ENCODE data around the gene RPN2. TPM values are rescaled to one million over a fixed set of nuclear protein-coding genes. Genes with fewer than 3 reads are reported as not detected.

RPN2 gene
- total and polyA plus RNA-seq, 4 donors, result 153 to 241 (median 177) TPM

DNA sequence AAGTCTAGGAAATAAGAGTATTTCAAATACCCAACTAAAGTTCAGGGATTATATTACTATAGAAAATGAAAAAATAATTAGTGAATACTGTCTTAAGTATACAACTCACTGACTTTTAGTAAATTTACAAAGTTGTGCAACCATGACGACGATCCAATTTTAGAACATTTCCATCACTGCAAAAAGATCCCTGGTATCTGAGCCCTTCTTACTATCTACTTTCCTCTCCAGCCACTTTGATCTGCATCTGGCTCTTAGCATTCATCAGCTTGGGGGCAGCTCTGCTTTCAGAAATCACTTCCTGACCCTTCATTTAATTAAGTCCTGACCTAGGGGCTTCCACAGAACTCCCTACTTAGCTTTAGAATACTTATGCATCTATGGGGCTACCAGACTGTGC, 45.2 kb upstream of the RPN2 start:
- Histone ChIP-seq H3K27ac (ENCODE audit: low read depth in 1 of 2, low read length in 2 of 2) (no peak overlapping the region), H3K9ac (ENCODE audit: low read depth in 1 of 2, low read length in 2 of 2) (no peak overlapping the region), H3K4me3 (ENCODE audit: low read depth in 1 of 3, low read length in 3 of 3) (no peak overlapping the region), H3K9me3 (ENCODE audit: control insufficient read depth in 4 of 4, low read length in 3 of 4) (no peaks in the 10 kb centered on the region), H3K4me1 (ENCODE audit: control insufficient read depth in 4 of 4, insufficient read depth in 4 of 4, low read length in 3 of 4) (no peaks in the 10 kb centered on the region), H3K27me3 (ENCODE audit: control insufficient read depth in 4 of 4, insufficient read depth in 4 of 4, low read length in 3 of 4) (no peaks in the 10 kb centered on the region), H3K36me3 (ENCODE audit: control insufficient read depth in 4 of 4, insufficient read depth in 3 of 4, low read depth in 1 of 4, low read length in 3 of 4) (no peaks in the 10 kb centered on the region)
- DNase-seq (ENCODE audit: low spot score), result no peak
- TF ChIP-seq ZBTB33 (IDR thresholded peaks at IDR 0.05), result no peak
- TF ChIP-seq, protein P1, sequence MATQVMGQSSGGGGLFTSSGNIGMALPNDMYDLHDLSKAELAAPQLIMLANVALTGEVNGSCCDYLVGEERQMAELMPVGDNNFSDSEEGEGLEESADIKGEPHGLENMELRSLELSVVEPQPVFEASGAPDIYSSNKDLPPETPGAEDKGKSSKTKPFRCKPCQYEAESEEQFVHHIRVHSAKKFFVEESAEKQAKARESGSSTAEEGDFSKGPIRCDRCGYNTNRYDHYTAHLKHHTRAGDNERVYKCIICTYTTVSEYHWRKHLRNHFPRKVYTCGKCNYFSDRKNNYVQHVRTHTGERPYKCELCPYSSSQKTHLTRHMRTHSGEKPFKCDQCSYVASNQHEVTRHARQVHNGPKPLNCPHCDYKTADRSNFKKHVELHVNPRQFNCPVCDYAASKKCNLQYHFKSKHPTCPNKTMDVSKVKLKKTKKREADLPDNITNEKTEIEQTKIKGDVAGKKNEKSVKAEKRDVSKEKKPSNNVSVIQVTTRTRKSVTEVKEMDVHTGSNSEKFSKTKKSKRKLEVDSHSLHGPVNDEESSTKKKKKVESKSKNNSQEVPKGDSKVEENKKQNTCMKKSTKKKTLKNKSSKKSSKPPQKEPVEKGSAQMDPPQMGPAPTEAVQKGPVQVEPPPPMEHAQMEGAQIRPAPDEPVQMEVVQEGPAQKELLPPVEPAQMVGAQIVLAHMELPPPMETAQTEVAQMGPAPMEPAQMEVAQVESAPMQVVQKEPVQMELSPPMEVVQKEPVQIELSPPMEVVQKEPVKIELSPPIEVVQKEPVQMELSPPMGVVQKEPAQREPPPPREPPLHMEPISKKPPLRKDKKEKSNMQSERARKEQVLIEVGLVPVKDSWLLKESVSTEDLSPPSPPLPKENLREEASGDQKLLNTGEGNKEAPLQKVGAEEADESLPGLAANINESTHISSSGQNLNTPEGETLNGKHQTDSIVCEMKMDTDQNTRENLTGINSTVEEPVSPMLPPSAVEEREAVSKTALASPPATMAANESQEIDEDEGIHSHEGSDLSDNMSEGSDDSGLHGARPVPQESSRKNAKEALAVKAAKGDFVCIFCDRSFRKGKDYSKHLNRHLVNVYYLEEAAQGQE (IDR thresholded peaks at IDR 0.05), result no peak
- no peak for TF ChIP-seq FOXA2 (IDR thresholded peaks at IDR 0.05)
- no peak for TF ChIP-seq HNF4A (conservative IDR thresholded peaks at IDR 0.05)
- TF ChIP-seq NR2F2 (IDR thresholded peaks at IDR 0.05), result no peak
- TF ChIP-seq, protein P2, sequence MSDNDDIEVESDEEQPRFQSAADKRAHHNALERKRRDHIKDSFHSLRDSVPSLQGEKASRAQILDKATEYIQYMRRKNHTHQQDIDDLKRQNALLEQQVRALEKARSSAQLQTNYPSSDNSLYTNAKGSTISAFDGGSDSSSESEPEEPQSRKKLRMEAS (IDR thresholded peaks at IDR 0.05), result no peak
- no peak for TF ChIP-seq HNF4G (IDR thresholded peaks at IDR 0.05)
- 90% methylated on average over 2 of the region's 2 CpGs for WGBS

DNA sequence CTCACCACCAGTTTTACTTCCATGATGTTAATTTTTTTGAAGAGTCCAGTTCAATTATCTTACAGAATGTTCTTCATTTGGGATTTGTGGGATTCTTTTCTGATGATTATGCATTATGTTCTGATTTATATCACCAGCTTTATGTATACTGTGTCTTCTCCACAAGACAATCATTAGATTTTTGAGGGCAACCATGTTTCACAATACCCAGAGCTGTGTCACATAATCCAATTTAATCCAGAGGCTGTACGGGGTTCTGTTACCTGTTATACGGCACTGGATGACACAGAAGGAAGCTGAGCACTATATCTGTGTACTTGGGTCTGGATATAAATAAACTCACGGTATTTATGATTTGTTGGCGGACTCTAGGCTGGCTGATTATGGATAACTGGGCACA, 41.6 kb upstream of the RPN2 start:
- 94% methylated on average over 4 of the region's 4 CpGs for WGBS
- H3K36me3 ChIP-seq (ENCODE audit: control insufficient read depth in 4 of 4, insufficient read depth in 3 of 4, low read depth in 1 of 4, low read length in 3 of 4), result no peaks in the 10 kb centered on the region
- H3K9ac ChIP-seq (ENCODE audit: low read depth in 1 of 2, low read length in 2 of 2), result no peak overlapping the region
- H3K9me3 ChIP-seq (ENCODE audit: control insufficient read depth in 4 of 4, low read length in 3 of 4), result no peaks in the 10 kb centered on the region
- H3K27ac ChIP-seq (ENCODE audit: low read depth in 1 of 2, low read length in 2 of 2), result no peak overlapping the region
- no peak for DNase-seq (ENCODE audit: low spot score)
- TF ChIP-seq, protein P3, sequence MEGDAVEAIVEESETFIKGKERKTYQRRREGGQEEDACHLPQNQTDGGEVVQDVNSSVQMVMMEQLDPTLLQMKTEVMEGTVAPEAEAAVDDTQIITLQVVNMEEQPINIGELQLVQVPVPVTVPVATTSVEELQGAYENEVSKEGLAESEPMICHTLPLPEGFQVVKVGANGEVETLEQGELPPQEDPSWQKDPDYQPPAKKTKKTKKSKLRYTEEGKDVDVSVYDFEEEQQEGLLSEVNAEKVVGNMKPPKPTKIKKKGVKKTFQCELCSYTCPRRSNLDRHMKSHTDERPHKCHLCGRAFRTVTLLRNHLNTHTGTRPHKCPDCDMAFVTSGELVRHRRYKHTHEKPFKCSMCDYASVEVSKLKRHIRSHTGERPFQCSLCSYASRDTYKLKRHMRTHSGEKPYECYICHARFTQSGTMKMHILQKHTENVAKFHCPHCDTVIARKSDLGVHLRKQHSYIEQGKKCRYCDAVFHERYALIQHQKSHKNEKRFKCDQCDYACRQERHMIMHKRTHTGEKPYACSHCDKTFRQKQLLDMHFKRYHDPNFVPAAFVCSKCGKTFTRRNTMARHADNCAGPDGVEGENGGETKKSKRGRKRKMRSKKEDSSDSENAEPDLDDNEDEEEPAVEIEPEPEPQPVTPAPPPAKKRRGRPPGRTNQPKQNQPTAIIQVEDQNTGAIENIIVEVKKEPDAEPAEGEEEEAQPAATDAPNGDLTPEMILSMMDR (IDR thresholded peaks at IDR 0.05; ENCODE audit: low read depth, low read length, missing input control), result no peak
- TF ChIP-seq, protein P2 (IDR thresholded peaks at IDR 0.05), result no peak
- no peaks in the 10 kb centered on the region for H3K4me1 ChIP-seq (ENCODE audit: control insufficient read depth in 4 of 4, insufficient read depth in 4 of 4, low read length in 3 of 4)
- no peaks in the 10 kb centered on the region for H3K27me3 ChIP-seq (ENCODE audit: control insufficient read depth in 4 of 4, insufficient read depth in 4 of 4, low read length in 3 of 4)
- no peak overlapping the region for H3K4me3 ChIP-seq (ENCODE audit: low read depth in 1 of 3, low read length in 3 of 3)

DNA sequence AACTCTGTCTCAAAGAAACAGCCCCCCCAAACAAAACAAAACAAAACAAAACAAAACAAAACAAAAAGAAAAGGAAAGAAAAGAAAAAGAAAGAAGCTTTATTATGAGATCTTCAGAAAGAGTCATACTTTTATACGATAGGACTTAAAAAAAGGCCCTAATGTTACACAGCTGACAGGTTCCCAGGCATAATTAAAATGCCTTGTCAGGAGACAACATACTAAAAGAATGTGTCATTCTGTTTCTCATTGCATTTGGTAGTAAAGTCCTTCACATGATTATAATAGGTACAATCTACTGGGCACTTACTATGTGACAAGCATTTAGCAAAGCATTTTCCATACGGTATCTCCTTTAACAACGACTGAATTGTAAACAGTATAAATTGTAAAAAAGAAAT, 36.4 kb upstream of the RPN2 start:
- 92% methylated on average over 3 of the region's 3 CpGs for WGBS
- Histone ChIP-seq H3K9ac (ENCODE audit: low read depth in 1 of 2, low read length in 2 of 2) (no peak overlapping the region), H3K4me3 (ENCODE audit: low read depth in 1 of 3, low read length in 3 of 3) (no peak overlapping the region), H3K27ac (ENCODE audit: low read depth in 1 of 2, low read length in 2 of 2) (no peak overlapping the region), H3K4me1 (ENCODE audit: control insufficient read depth in 4 of 4, insufficient read depth in 4 of 4, low read length in 3 of 4) (no peaks in the 10 kb centered on the region), H3K36me3 (ENCODE audit: control insufficient read depth in 4 of 4, insufficient read depth in 3 of 4, low read depth in 1 of 4, low read length in 3 of 4) (peaks cover 0 to 5% (median 2%) of the 10 kb centered on the region in 4 donors), H3K9me3 (ENCODE audit: control insufficient read depth in 4 of 4, low read length in 3 of 4) (no peaks in the 10 kb centered on the region), H3K27me3 (ENCODE audit: control insufficient read depth in 4 of 4, insufficient read depth in 4 of 4, low read length in 3 of 4) (no peaks in the 10 kb centered on the region)
- no peak for DNase-seq (ENCODE audit: low spot score)
- TF ChIP-seq HNF4A (conservative IDR thresholded peaks at IDR 0.05) (no peak), SP1 (IDR thresholded peaks at IDR 0.05) (no peak), RXRA (IDR thresholded peaks at IDR 0.05) (no peak), EGR1 (IDR thresholded peaks at IDR 0.05; ENCODE audit: low read depth in 2 of 2) (no peak), FOXA1 (IDR thresholded peaks at IDR 0.05) (no peak), GABPA (IDR thresholded peaks at IDR 0.05 in 1 of 2, conservative IDR thresholded peaks at IDR 0.05 in 1 of 2) (no peak), JUND (IDR thresholded peaks at IDR 0.05) (no peak), YY1 (IDR thresholded peaks at IDR 0.05) (no peak), FOXA2 (IDR thresholded peaks at IDR 0.05) (no peak), NR2F2 (IDR thresholded peaks at IDR 0.05) (no peak)
- TF ChIP-seq, protein P2 (IDR thresholded peaks at IDR 0.05), result no peak
- TF ChIP-seq, protein P1 (IDR thresholded peaks at IDR 0.05), result no peak

All from liver (tissue), 9 donors.